GM19372 (cell line): ENCODE data around the gene MAPK6.
A peak's percentile ranks its signal among the peaks of the same experiment; 100 is the strongest.

ENCODE experiments used
- ATAC-seq: cut with Tn5 transposase; IDR thresholded peaks from one replicate; pipeline ENCODE4 v1.9.1; 2021; ENCODE audit warnings: mild to moderate bottlenecking, low read depth, moderate library complexity; ENCODE audit not compliant: unreplicated experiment

The MAPK6 gene

GRCh38 chr15:52100807-52101442 lies 81.9 kb downstream of the MAPK6 start:
- no peak for ATAC-seq

DNA sequence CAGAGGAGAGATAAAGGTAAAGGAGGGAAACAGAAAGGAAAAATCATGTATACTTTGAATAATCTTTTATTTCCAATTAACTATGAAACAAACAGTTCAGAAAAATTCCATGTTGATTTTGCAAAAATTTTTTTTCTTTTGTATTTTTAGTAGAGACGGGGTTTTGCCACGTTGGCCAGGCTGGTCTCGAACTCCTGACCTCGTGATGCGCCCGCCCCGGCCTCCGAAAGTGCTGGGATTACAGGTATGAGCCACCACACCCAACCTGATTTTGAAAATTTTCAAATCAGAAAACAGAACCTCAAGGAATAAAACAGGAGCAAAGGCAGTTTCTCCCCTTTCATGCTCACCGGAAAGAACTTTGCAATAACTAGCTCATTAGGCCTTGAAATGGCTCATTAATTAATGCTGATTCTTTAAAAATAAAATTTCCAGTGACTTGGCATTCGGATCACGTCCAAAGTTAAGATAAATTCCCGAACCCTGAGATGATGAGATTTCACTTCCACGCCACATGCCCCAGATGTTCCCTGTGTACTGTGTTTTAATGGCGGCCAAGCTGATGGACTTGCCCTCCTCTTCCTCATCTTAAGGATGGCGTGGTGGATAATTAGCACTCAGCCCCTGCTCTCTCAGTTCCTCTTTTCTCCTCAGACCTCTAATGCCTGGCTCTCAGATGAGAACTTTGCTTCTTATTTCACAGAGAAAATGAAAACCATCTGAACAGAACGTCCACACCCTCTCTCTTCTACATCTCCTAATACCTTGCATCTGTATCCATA lies 82.7 kb downstream of the MAPK6 start:
- ATAC-seq: no peak

DNA sequence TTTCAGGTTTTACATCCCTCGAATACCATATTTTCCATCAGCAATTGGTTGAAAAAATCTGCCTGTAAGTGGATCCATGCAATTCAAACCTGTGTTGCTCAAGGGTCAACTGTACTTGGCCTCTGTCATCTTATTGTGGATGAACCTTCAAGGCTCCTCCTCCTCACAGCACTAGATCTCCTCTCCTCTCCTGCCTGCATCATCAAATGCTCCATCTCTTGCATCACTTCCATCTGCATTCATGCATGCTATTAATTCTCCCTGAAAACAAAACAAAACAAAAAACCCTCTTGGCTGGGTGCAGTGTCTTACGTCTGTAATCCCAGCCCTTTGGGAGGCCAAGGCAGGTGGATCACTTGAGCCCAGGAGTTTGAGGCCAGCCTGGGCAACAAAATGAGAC lies 83.4 kb downstream of the MAPK6 start:
- no peak for ATAC-seq

DNA sequence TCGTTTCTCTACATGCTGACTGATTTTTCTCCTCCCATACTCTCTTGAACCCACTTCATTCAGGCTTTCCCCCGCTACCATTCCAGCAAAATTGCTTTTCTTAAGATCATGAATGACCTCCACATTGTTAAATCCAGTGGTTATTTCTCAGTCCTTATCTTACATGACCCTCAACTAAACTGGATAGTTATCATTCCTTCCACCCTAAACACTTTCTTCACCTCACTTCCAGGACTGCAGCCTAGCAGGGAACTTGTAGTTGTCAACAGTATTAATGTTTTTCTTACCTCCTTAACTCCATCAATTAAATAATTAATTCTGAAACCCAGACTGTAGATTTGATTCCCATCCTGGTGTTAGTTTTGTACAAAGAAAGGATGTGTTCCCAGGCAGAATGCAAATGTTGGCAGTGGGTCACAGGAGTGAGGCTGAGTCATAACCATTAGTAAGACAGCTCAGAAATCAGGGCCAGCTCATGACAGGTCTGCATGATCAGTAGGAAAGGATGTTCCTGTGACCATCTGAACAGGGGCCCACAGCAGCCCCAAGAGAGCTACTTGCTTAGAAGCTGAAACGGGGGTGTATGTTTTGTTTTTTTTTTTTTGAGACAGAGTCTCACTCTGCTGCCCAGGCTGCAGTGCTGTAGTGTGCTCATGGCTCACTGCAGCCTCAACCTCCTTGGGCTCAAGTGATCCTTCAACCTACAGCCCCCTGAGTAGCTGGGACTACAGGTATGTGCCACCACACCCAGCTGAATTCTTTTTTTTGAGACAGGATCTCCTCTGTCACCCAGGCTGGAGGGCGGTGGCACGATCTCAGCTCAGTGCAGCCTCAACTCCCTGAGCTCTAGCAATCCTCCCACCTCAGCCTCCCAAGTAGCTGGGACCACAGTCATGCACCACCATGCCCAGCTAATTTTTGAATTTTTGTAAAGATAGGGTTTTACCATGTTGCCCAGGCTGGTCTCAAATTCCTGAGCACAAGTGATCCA lies 84.5 kb downstream of the MAPK6 start:
- ATAC-seq: no peak

DNA sequence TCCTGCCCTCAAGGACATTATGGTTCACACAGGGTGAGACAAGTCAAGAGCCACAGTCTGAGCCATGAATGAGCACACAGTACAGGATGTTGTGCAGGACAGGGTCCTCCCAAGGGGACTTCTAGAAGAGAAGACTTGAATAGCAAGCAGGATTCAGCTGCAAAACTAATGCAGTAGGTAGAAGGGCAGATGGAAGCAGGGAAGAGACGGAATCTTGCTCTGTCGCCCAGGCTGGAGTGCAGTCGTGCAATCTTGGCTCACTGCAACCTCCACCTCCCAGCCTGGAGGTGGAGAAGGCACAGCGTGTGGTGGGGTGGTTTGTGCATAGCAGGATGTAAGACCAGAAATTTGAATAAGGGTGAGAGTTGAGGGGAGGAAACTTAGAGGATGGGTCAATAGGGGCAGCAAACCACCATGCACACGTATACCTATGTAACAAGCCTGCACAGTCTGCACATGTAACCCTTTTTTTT lies 85.5 kb downstream of the MAPK6 start:
- peak; percentile 44 for ATAC-seq

DNA sequence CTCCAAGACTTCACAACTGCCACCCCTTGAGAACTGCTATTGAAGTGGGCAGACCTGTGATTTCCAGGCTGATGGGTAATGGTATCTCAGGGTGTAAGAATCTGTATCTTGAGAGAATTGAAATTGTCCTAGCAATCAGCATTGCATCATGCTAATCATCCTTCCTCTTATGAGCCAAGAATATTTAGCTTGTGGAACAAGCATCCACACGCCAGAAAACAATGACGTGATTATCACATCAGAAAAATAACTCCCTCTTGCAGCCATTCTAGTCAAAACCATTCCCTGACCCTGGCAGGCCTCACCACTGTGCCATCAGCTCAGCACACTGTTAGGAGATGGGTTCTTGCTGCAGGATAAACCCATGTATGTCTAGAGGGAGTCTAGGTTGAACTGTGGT lies 86.8 kb downstream of the MAPK6 start:
- ATAC-seq: no peak

GRCh38 chr15:52106641-52107040 lies 87.6 kb downstream of the MAPK6 start:
- ATAC-seq: no peak

GRCh38 chr15:52107238-52107637 lies 88.2 kb downstream of the MAPK6 start:
- ATAC-seq: no peak

DNA sequence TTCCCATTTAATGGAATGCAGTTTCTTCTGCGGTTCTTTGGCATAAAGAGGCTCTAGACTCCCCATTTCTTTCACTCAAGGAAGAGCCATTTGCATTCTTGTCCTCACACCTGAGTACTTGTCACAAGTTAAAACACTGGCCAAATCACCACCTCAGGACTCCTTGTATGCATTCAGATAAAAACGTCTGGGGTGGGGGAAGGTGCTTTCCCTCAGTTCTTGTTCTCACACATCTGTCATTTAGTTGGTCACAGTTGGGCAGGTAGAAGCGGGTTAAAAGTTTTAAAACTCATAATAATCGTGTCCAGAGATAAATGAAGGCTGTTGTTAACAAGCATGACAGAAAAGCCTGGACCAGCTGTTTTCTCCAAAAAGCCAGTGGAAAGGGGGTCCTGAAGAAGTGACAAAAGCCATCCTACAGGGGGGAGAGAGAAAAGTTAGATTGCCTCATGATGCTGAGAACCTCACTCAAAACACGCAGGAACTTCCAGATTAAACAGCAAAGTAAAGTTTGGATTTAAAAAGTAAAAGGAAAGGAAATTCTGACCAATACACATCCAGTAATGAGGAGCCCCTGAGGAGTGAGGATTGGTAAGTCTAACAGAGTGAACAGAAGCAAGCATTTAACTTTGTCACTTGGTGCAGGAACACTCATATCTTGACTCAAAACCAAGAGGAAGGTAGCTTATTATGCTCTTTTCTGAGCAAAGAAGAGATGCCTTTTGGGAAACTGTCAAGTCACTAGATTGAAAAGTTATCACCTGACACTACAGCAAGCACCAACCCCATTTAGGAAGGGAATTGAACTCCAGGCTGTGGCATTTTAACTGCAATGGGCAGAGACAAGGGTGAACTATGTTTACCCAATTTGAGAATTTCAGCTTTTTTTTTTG lies 90.8 kb downstream of the MAPK6 start:
- no peak for ATAC-seq

DNA sequence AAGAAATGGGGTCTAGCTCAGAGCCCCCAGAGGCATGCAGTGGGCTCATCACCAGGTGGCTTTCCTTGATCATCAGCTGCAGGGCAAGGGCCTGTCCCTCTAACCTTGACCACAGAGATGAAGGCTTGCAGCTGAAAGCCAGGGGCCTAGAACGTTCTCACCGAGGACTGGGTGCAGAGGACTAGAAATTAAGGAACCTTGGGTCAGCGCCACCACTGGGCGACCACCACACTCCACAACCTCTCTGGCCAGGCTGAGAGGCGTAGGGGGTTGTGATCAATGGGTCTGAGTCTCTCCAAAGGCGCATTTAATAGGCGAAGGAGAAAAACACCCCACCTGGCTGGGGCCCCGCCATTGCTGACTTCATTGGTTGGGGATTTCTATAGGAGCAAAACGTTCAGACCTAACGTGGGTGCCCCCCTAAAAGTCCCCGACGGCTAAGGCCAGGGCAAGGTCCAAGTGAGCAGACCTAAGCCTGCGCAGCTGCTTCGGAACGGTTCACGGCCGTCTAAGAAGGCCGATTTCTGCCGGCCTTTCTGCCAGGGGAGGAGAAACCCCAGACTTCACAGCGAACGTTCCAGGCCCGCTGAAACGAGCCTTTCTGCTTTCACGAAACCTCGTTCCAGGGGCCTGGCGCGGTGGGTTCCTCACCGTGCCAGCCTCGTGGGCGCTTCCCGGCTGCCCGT lies 92.6 kb downstream of the MAPK6 start:
- ATAC-seq: no peak

GRCh38 chr15:52112203-52112750 lies 93.3 kb downstream of the MAPK6 start:
- ATAC-seq: no peak

GRCh38 chr15:52113235-52113634 lies 94.2 kb downstream of the MAPK6 start:
- no peak for ATAC-seq

- ATAC-seq: no peak
These were observed 94.7 kb downstream of the MAPK6 start for GRCh38 chr15:52113708-52114107.

- ATAC-seq: no peak
These were observed 95.4 kb downstream of the MAPK6 start for GRCh38 chr15:52114261-52115055.

DNA sequence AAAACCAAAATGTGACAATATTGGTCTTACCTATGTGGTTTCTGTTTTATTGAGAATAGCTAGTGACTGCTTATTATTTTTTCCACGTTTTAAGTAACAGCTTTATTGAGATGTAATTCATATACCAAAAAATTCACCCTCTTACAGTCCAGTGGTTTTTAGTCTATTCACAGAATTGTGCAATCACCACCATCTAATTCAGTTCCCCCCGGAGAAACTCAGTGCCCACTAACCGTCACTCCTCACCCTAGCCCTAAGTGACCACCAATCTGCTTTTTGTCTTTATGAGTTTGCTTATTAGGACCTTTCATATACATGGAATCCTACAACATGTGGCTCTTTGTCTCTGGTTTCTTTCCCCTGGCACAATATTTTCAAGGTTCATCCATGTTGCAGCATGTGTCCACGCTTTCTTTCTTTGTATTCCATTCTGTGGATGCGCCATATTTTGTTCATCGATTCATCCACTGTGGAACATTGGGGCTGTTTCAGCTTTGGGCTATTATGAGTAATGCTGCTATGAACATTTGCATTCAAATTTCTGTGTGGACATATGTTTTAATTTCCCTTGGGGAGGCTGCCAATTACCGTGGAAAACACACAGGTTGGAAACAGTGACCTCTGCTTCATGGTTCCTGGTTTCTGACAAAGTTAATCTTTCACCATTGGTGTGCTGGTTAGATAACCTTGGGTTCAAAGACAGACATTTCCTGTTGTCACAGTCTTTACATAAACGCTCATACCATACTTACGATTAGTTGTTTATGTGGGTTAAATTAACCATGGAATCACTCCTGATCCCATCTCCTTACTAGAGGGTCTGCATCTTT lies 96.8 kb downstream of the MAPK6 start:
- ATAC-seq: no peak
